ENCODE measurements around the gene AFAP1L1.
"Not testable (repeated sequence)": the region's sequence is repeated elsewhere in the genome, so short reads cannot be mapped to it uniquely, and the experiment has no call there.

AFAP1L1 gene

DNA sequence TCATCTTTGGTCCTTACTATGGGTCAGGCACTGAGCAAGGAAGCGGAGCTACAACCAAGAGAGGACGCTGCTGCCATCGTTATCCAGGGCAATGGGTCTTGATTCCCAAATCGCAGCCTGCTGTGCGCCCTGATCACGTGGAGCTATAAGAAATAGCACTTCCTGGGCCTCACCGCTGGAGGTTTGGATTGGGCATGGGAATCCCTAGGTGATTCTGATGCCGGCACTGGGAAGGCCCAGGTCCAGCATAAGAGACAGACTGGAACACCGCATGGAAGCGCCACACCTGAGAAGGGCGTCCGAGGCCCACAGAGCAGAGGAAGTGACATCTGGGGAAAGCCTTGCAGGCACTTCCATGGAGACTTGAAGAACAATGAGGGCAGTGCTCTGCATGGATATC lies 104.4 kb downstream of the AFAP1L1 start:
- DNase-seq = no peak

DNA sequence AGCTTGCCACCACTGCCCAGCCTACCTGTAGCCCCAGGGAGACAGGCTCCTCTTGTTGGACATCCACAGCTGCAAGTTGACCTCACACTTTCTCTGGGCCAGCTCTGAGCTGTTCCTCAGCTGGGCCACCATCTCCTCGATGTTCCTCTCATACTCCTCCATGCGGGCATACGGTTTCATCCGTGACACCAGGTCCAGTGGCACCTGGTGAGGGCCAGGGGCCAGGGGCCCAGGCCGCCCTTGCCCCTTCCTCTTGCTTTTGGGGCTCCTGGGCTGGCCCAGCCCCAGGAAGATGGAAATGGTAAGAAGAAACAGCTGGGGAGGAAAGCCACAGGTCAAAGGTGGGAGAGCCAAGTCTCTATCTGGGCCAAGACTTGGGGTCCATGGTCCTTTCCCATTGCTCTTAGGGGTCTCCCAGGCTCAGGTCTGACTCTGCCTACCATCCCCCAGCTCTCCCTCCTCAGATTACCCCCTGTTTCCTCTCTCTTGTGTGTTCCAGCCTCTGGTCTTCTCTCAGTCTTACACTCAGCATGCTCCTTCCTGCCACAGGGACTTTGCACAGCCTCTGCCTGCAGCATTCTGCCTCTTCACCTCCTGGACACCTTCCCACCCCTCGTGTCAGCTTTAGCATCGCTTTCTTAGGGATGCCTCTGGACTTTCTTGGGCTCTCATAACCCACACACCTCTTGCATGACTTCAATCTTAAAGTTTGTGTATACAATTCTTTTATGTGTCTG lies 105.2 kb downstream of the AFAP1L1 start:
- no peak for DNase-seq

DNA sequence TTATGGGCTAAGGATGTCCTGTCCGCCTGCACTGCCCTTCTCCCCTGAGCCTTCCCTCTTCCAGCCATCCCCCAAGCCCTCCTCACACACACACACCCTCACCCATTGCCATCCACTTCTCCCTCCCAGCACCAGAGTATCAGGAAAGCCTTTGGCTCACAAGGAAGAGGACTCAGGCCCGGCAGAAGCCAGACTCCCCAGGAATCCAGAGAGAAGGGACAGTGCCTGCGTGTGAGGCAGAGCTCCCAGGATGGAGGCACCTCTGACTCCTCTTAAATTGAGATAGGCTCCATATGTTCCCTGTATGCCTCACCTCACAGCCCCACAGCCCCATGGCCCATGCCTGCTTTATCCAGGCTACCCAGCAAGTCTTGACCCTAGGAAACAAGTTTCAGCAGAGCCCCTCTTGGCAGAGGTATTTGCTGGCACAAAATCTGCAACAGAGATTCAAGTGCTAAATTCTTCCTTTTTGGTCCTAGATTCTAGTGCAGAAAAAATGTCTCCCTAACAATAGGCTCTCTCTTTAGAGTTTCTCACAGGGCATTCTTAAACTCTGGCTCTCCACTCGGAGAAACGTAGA lies 106.7 kb downstream of the AFAP1L1 start:
- no peak for DNase-seq

DNA sequence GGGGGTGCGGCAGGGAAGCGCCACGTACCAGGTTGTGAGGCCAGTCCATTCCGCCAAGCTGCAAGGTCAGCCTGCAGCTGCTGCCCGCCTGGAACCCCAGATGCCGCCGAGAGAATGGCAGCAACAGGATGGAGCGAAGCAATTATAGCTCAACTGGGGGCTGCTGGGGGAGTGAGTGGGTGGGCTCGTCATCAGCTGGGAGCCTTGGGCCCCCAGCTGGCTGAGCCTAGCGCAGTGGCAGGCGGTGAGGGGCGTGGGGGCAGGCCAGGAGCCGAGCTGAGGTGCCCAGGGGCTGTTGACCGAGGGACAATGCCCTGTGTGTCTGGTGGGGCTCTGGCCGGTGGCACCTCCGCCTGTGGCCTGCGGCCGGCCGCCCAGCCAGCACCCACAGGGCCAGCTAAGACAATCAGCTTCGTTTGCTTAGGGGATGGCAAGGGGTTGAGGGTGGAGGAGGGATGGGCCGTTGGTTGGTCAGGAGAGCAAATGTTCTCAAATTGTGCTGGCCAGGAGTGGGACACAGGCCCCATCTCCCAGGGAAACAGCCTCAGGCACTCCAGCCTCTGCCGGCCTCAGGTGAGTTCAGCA lies 107.6 kb downstream of the AFAP1L1 start, which contains the start of gene IL17B:
Gene IL17B, minus strand, starts transcription at position 116 of the 585 bp plus-strand sequence. Its CDS starts 67 bp downstream, at position 49.
- DNase-seq = no peak

DNA sequence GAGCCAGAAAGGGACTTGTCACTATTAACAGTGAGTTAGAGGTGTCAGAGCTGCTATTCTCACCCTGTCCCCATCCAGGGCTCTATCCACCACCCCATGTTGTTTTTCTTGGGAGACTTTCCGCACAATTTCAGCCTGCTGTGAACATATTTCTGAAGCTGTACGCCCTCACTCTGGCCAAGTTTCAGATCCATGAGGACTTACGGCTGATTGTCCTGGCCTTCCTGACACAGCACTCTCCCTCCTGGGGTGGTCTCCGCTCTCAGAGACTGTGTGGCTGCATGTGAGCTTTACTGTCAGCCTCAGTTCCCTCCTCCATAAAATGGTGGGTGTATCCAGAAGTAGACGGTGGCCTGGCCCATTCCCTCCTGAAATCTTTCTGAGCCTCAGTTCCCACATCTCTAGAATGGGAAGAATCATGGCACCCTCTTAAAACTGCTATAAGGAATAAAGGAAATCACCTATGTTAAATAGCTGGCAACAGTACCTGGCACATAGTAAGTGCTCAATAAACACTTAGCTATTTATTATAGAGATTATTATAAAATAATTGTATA lies 108.2 kb downstream of the AFAP1L1 start:
- DNase-seq = no peak

DNA sequence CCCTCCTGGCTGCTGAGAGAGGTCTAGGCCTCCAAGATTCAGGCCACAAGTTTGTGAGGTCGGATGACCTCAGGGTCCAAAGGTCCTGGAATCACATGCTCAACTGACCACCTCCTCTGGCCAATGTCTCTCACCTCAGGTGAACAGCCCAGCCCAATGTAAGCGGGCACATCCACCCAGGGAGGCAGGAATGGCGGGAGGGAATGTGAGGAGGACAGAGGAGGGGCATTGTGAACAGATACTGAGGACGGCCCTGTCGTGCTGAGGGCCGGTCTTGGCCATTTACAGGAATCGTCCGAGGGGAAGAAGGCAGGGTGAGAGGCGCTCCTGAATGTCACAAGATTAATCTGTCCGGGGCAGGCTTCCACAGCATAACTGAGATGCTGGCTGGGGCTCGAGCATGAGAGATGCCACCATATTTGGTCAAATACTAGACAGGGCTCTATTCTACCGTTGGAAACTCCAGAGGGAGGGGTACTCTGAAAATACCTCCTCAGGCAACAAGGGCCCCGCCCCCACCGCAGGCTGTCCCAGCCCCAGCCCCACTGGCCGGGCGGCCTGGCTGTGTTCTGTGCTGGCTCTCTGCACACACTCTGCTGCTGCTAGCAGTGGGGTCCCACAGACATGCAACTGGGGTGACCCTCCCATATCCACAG lies 108.9 kb downstream of the AFAP1L1 start:
- no peak for DNase-seq

DNA sequence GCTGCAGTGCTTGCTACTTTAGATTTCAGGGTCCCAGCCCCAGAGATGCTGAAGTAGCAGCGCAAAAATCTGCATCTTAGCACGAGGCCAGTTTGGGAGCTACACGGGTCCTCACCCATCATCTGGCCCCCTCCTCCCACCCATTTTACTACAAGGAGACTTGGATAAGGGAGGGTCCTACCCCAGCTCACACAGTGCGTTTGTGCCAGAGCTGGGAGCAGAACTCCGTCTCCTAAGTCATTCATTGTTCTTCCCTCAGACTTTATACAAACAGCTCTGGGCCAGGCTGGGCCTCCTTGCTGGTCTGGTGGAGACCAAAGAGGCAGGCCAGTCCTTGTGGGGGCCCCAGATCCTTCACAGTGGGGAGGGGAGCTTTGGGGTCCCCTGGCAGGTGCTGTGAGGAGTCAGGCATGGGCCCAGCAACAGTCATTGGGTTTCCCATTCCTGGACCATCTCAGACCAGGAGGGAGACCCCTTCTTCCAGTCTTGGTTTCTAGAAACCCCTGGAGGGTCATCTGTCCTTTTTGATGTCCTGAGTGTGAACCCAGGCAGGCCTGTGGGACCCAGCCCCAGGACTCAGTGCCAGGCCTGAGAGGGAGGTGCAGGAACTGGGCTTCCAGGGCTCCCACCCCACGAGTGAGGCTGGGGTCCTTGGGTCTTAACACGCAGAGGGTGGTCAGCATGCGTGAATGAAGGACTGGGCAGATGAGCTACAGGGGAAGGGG lies 109.8 kb downstream of the AFAP1L1 start:
- DNase-seq = no peak

DNA sequence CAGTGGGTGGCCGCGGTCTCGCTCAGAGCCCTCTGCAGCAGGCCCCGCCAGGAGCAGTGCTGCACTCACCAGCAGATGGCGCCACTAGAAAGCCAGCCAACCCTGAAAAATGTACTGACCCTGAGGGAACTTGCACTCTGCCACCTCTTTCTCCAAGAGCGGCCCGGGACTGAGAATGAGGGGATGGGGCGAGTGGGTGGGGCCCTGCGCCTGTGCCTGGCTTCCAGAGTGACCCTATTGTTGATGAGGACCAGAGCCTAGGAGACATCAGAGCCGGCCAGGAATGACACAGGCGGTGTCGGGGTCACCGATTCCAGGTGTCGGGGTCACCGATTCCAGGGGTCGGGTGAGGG lies 110.3 kb downstream of the AFAP1L1 start:
- DNase-seq = peak; percentile 52

DNA sequence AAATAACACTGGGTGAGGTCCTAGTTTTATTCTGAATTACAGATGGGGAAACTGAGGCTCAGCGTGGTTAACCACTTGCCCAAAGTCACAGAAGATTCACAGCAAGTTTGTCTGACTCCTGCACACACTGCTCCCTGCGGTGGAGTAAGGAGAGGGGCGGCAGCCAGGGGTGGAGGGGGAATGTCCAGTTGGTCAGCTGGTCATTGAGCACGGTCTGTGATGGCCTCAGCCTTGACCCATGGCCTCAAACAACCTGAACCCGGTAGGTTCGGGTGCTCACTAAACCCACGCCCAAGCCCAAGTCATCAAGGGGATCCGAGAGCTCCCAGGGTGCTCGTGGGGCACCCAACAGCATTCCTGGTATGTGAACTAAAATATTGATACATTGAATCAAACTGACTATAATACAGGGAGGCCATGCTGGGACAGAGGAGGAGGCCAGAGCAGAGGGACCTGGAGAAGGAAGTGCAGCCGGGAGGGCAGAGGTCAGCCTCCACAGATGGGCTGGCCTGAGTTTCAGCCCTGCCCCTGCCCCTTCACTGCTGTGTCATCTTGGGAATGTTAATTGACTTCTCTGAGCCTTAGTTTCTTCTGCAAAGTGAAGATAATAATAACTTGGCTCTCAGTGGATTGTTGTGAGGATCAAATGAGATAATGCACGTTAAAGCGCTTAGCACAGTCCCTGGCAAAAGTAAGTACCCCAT lies 111.0 kb downstream of the AFAP1L1 start:
- DNase-seq = no peak

DNA sequence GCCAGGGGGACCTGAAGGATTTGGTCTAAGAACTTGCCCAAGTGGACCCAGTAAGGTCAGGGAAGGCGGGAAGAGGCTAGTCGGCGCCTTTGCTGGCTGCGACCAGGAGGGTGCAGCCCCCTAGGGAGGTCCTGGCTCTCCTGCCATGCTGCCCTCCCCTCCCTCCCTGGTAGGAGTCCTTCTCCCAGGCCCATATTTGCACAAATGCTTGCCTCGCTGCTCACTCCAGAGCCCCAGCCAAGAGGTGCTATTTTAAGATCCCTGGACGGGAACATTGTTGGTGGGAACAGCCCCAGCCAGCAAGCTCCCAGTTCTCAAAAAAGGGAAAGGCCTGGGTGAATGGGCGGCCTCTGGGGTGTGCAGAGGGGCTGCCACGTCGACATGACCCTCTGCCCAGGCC lies 111.7 kb downstream of the AFAP1L1 start:
- no peak for DNase-seq

DNA sequence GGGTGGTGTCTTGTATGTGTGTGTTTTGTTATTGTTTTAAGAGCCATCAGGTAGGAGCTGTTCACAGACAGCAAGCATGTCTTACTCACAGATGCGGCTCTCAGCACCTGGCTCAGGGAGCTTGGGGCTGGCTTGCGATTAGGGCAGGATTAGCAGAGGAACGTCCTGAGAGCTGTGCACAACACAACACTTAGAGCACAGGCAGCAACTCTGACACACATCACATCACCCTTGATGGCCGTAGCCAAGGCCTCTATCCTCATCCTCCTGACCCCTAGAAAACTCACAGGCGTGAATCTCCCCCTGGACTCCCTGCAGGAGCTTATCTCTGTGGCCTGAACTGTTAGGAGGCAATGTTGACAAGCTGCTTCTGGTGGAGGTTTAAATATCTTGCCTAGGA lies 114.5 kb downstream of the AFAP1L1 start:
- no peak for DNase-seq

DNA sequence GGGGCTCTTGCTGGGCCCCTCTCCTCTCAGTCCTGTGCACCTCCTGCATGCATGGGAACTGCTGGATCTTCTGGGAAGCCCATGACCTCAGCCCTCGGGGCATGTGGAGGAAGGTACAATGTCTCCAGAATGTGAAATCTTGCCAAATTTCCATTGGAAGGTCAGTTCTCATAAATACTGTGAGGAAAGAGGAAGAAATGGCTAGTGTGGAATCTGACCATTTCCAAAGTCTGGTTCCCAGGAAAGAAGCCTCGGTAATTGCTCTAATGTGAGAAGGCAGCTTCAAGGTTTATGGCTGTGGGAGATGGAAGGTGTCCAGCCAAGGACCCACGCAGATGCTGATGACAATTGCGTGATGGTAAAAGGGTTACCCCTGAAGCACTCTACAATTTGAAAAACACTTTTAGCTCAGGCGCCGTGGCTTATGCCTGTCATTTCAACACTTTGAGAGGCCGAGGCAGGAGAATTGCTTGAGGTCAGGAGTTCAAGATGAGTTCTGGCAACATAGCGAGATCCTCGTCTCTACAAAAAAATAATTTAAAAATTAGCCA lies 115.5 kb downstream of the AFAP1L1 start:
- DNase-seq = no peak

DNA sequence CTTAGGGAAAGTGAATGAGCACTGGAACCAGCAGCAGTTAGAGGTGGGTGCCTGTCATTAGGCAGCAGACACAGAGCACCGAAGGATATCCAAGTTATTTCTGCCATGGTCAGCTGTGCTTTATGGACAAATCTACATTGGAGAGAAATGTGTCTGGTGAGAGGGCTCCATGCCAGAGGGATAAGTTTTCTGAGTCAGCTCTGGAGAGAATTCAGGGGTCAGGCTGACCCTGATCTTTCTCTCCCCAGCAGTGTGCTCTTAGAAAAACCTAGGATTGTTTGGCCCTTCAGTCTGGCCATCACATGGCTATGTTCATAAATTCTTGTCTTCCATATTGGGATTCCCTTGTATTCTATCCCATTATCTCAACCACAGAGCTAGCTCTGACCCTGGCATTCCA lies 116.3 kb downstream of the AFAP1L1 start:
- no peak for DNase-seq

DNA sequence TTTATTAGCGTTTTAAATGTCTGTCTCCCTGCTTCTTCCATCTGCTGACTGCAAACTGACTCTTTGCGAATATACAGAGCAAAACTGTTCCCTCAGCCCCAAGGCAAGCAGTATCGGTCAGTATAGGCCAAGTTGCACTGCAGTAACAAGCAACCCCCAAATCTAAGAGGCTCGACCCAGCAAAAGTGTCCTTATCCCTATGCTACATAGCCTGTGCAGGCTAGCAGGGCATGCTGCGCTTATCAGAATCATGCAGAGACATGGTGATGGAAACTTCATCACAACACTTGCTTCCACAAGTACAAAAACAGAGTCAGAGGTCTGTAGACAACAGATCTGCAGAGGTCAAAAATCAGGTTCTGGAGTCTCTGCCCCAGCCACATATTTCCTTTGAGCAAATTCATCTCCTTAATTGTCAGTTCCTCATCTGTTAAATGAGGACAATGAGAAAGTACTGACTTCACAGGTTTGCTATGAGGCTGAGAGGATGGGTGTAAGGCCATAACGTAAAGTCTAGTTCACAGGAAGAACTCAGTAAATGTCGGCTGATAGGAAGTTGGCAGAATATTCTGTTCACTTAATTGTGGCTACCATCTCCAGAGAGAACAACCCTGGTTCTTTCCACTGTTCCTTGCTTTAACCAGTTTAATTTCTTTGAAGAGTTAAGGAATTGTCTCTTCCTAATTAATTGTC lies 117.0 kb downstream of the AFAP1L1 start:
- no peak for DNase-seq

DNA sequence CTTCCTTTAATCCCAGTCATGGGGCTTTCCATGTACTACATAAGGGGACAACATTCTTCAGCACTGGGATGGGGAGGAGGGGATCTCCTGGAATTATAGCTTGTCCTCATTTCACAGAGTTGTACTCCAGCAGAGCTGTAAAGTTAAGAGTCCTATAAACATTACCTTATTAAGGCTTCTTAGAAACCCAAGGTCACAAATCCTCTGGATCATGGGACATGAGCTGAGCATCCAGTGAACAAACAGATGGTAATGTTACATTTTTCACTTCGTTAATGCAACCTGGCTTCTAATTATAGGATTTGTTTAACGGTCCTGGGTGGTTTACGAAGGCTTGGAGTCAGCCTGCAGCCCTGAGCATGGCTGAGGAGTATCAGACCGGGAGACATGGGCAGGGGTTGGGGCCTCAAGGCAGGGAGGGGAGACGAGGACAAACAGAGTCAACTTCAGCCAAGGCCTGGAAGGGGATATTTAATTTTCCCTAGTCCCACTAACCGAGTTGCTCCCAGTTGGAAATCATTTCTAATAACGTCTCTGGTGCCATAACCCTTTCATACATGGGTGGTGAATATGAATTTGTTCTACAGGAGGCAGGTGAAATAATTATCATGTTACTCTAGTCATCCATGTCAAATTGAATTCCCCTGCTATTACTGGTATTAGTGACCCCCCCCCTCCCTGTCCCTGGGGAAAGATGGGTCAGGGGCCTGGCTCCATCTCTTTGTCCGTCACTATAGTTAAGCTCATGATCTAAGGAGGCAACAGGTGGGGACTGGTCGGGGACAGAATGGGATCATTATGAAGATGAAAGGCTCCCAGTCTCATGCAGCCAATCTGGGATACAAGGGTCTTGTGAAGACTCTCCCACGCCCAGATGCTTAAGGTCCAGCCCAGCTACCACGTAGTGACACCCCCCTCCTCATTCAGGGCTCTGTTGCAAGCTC lies 118.2 kb downstream of the AFAP1L1 start:
- DNase-seq = no peak

DNA sequence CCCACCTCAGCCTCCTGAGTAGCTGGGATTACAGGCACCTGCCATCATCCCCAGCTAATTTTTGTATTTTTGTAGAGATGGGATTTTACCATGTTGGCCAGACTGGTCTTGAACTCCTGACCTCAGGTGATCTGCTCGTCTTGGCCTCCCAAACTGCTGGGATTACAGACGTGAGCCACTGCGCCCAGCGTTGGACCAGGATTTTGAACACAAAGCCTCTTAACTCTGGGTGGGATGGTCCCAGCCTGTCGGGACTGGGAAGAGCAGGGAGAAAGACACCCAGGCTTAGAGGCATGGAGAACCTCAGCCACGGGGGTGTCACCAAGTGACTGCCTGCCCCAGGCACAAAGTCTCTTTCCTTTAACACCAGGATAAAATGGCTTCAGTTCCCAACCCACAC lies 119.4 kb downstream of the AFAP1L1 start:
- DNase-seq = not testable (repeated sequence)

Measured in GOT3 (cell line).